ENCODE data around the gene POLR3A. TPM values are rescaled to one million over a fixed set of nuclear protein-coding genes. Genes with fewer than 3 reads are reported as not detected.
A peak's percentile ranks its signal among the peaks of the same experiment; 100 is the strongest.

Gene POLR3A
- total RNA-seq, 1 experiment from 2014 or later, result 38.0 TPM

DNA sequence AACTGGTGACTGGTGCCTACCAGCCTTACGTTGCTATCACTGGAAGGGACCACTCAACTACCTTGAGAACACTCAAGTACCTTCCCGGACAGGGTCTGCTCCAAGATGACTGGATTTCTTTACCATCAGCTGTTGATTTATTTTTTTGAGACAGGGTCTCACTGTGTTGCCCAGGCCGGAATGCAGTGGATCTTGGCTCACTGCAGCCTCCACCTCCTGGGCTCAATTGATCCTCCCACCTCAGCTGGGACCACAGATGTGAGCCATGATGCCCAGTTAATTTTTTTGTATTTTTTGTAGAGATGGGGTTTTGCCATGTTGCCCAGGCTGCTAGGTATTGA lies 57.5 kb downstream of the POLR3A start:
- no peak overlapping the region for H4K91ac ChIP-seq (ENCODE audit: insufficient read length, low read depth, low read length)
- TF ChIP-seq, protein P1, sequence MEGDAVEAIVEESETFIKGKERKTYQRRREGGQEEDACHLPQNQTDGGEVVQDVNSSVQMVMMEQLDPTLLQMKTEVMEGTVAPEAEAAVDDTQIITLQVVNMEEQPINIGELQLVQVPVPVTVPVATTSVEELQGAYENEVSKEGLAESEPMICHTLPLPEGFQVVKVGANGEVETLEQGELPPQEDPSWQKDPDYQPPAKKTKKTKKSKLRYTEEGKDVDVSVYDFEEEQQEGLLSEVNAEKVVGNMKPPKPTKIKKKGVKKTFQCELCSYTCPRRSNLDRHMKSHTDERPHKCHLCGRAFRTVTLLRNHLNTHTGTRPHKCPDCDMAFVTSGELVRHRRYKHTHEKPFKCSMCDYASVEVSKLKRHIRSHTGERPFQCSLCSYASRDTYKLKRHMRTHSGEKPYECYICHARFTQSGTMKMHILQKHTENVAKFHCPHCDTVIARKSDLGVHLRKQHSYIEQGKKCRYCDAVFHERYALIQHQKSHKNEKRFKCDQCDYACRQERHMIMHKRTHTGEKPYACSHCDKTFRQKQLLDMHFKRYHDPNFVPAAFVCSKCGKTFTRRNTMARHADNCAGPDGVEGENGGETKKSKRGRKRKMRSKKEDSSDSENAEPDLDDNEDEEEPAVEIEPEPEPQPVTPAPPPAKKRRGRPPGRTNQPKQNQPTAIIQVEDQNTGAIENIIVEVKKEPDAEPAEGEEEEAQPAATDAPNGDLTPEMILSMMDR (conservative IDR thresholded peaks at IDR 0.05), result no peak
- H3T11ph ChIP-seq (ENCODE audit: low read length), result no peak overlapping the region
- no peaks in the 10 kb centered on the region for H3K79me1 ChIP-seq (ENCODE audit: insufficient read depth, low read depth, low read length, poor library complexity, severe bottlenecking)
- no peak overlapping the region for H3K18ac ChIP-seq (ENCODE audit: insufficient read length, low read depth, low read length)
- H2BK20ac ChIP-seq (ENCODE audit: low read depth, low read length, poor library complexity, severe bottlenecking), result no peak overlapping the region
- H3K56ac ChIP-seq (ENCODE audit: insufficient read length, low read depth, low read length), result no peak overlapping the region
- H3K23me2 ChIP-seq (ENCODE audit: insufficient read length, low read depth, low read length, poor library complexity, severe bottlenecking), result no peaks in the 10 kb centered on the region
- no peak overlapping the region for H2BK120ac ChIP-seq (ENCODE audit: low read depth, low read length, poor library complexity, severe bottlenecking)
- no peaks in the 10 kb centered on the region for H3K4me1 ChIP-seq (ENCODE audit: insufficient read depth, low read length)
- DNase-seq, result no peak
- Mint-ChIP-seq H3K4me3 (no peak overlapping the region), H3K4me1 (peaks cover 17 to 18% of the 10 kb centered on the region in 2 experiments), H3K36me3 (ENCODE audit: insufficient read depth in 1 of 3, low read depth in 3 of 3) (peaks cover 4 to 17% (median 7%) of the 10 kb centered on the region in 3 experiments; a peak in 5 of 7 replicates), H3K27ac (peak overlapping the region in 2 of 3 experiments; percentile 18 to 82; a peak in 2 of 7 replicates), H3K9me3 (no peaks in the 10 kb centered on the region), H3K27me3 (ENCODE audit: low read depth) (no peaks in the 10 kb centered on the region)
- H4K8ac ChIP-seq (replicated peaks; ENCODE audit: insufficient read length, low read depth, low read length), result no peak overlapping the region
- no peak overlapping the region for H2AFZ ChIP-seq (ENCODE audit: low read length)
- no peak overlapping the region for H4K5ac ChIP-seq (ENCODE audit: insufficient read length, low read depth, low read length)
- no peaks in the 10 kb centered on the region for H3K27me3 ChIP-seq (ENCODE audit: insufficient read depth, low read length)
- no peak overlapping the region for H2AK5ac ChIP-seq (ENCODE audit: insufficient read length, low read length)
- H3K4me2 ChIP-seq (ENCODE audit: insufficient read depth, insufficient read length, low read length), result no peak overlapping the region
- H2BK15ac ChIP-seq (ENCODE audit: low read depth, low read length), result no peak overlapping the region
- no peak overlapping the region for H3K23ac ChIP-seq (ENCODE audit: insufficient read length, low read depth, low read length)
- no peak overlapping the region for H3K9ac ChIP-seq (ENCODE audit: extremely low read depth, insufficient read length, low read length)
- no CpG with 5 or more reads among the region's 3 CpGs for WGBS (ENCODE audit: extremely low coverage, insufficient read length, low lambda C conversion rate)
- H2BK5ac ChIP-seq (ENCODE audit: insufficient read length, low read length), result no peak overlapping the region
- H3K27ac ChIP-seq (ENCODE audit: insufficient read length, low read depth, low read length), result no peak overlapping the region
- H3K14ac ChIP-seq (ENCODE audit: insufficient read depth, low read length), result no peak overlapping the region
- H3K79me2 ChIP-seq (ENCODE audit: insufficient read depth, low read length), result no peaks in the 10 kb centered on the region
- H2BK12ac ChIP-seq (ENCODE audit: insufficient read length, low read depth, low read length), result no peak overlapping the region
- no peak overlapping the region for H3K4ac ChIP-seq (ENCODE audit: low read depth, low read length)
- no peaks in the 10 kb centered on the region for H3K9me3 ChIP-seq (ENCODE audit: control insufficient read depth, low read depth, low read length)
- H4K20me1 ChIP-seq (ENCODE audit: control insufficient read depth, insufficient read depth, insufficient read length), result no peaks in the 10 kb centered on the region
